HepG2 (cell line): ENCODE results near the gene OSER1. TPM values are rescaled to one million over a fixed set of nuclear protein-coding genes. Genes with fewer than 3 reads are reported as not detected.
A peak's percentile ranks its signal among the peaks of the same experiment; 100 is the strongest.

Experiments used
- ATAC-seq: fragments of 200-7000 bp; cut with Tn5 transposase; 3 replicates; pipeline ENCODE4 v1.9.1; 2020; ENCODE audit warnings: mild to moderate bottlenecking, moderate library complexity
- BruUV-seq: library from RNA; stranded (reverse); fragments of 400-500 nt; replicated peaks from 2 replicates; lab custom pipeline; 2021; lab: Mats Ljungman, UMichigan
- CTCF ChIA-PET: fragments of 300-600 bp; formaldehyde crosslinking; extraction: SDS; loops from one replicate; lab custom pipeline; 2021; ENCODE audit warnings: low total read pairs, inconsistent platforms, low intra/inter-chr PET ratio; lab: Yijun Ruan, JAX
- POLR2A ChIA-PET: fragments of 350-600 bp; sonication (Branson Sonifier 250); formaldehyde crosslinking; loops from one replicate; lab custom pipeline; 2020; ENCODE audit warnings: antibody characterized with exemption, inconsistent platforms; lab: Yijun Ruan, JAX
- DNase-seq: peaks from one replicate; pipeline ENCODE4 v3.0.0-alpha.2; 2015; ENCODE audit warnings: low spot score
- FAIRE-seq: peaks from 3 replicates; lab custom pipeline; 2011; peaks lifted over from hg19 to GRCh38; lab: Jason Lieb, UNC
- H2AFZ ChIP-seq: one replicate; pipeline ENCODE4 v1.6.1; 2011; ENCODE audit warnings: low read length, inconsistent platforms
- H3K27ac ChIP-seq: fragments of 300-600 bp; 3 replicates; pipeline ENCODE4 v1.8.0; 2011; ENCODE audit warnings: mixed run types, mild to moderate bottlenecking, mixed read lengths, low read length, inconsistent platforms; ENCODE audit not compliant: insufficient read depth; ENCODE audit errors: extremely low read length
- H3K27me3 ChIP-seq, 2 experiments: fragments of 200-600 bp in 1 of 2; 2 replicates in 1 of 2; 3 replicates in 1 of 2; pipeline versions ENCODE4 v1.6.0 to v1.8.0; 2011; ENCODE audit warnings: low read length in 2 of 2, mild to moderate bottlenecking in 2 of 2, moderate library complexity in 2 of 2, inconsistent platforms in 1 of 2; ENCODE audit not compliant: insufficient read depth in 2 of 2, control insufficient read depth in 1 of 2
- H3K36me3 ChIP-seq, 2 experiments: fragments of 200-600 bp in 1 of 2; replicated peaks in 1 of 2; 2 replicates in 1 of 2; 3 replicates in 1 of 2; pipeline versions ENCODE4 v1.5.1 to v1.8.0; 2011; ENCODE audit warnings: low read length in 2 of 2, inconsistent platforms in 1 of 2; ENCODE audit not compliant: insufficient read depth in 2 of 2, control insufficient read depth in 1 of 2
- H3K4me1 ChIP-seq: 2 replicates; pipeline ENCODE4 v1.5.1; 2012; ENCODE audit warnings: low read length, inconsistent platforms; ENCODE audit not compliant: insufficient read depth
- H3K4me2 ChIP-seq: 2 replicates; pipeline ENCODE4 v1.6.0; 2011; ENCODE audit warnings: low read depth, low read length, inconsistent platforms
- H3K4me3 ChIP-seq, 3 experiments: fragments of 200-600 bp in 1 of 3; sonication (generic), shearing (Covaris generic) in 1 of 3; replicated peaks in 1 of 3; 2 replicates each; pipeline ENCODE4 v1.5.1; 2011 to 2016; ENCODE audit warnings: low read length in 3 of 3, inconsistent platforms in 2 of 3, low read depth in 2 of 3, mild to moderate bottlenecking in 2 of 3, control low read depth in 1 of 3, mixed read lengths in 1 of 3; ENCODE audit not compliant: insufficient read depth in 1 of 3
- H3K79me2 ChIP-seq: one replicate; pipeline ENCODE4 v1.6.1; 2011; ENCODE audit warnings: low read length, inconsistent platforms; ENCODE audit not compliant: insufficient read depth
- H3K9ac ChIP-seq: 2 replicates; pipeline ENCODE4 v1.6.0; 2011; ENCODE audit warnings: mild to moderate bottlenecking, low read depth, low read length, inconsistent platforms; ENCODE audit not compliant: insufficient read depth
- H3K9me3 ChIP-seq: 2 replicates; pipeline ENCODE4 v1.5.1; 2012; ENCODE audit warnings: mild to moderate bottlenecking, low read length
- H4K20me1 ChIP-seq: 2 replicates; pipeline ENCODE4 v1.6.0; 2011; ENCODE audit warnings: inconsistent platforms, mild to moderate bottlenecking, low read length, moderate library complexity; ENCODE audit not compliant: insufficient read depth
- FOXK2 ChIP-seq: fragments of 450-650 bp; IDR thresholded peaks from 2 replicates; pipeline ENCODE4 v1.6.1; 2016
- FOXP4 ChIP-seq: sonication (generic); formaldehyde crosslinking; IDR thresholded peaks from 2 replicates; pipeline ENCODE4 v1.4.0; 2020; ENCODE audit warnings: missing genetic modification reagents
- JDP2 ChIP-seq: sonication (generic); formaldehyde crosslinking; IDR thresholded peaks from 2 replicates; pipeline ENCODE4 v1.8.1; 2022; ENCODE audit warnings: missing genetic modification reagents, borderline replicate concordance
- MBNL3 ChIP-seq: fragments of 250-450 bp; sonication (Bioruptor Pico); conservative IDR thresholded peaks from 2 replicates; pipeline ENCODE4 v1.8.0; 2022; ENCODE audit warnings: mild to moderate bottlenecking, inconsistent platforms
- POLR2A ChIP-seq, 2 experiments: IDR thresholded peaks; 2 replicates each; pipeline ENCODE4 v1.6.1; 2011; ENCODE audit warnings: low read depth in 2 of 2, low read length in 2 of 2, mild to moderate bottlenecking in 1 of 2, moderate library complexity in 1 of 2; ENCODE audit not compliant: insufficient read depth in 1 of 2
- SIN3A ChIP-seq: IDR thresholded peaks from 2 replicates; pipeline ENCODE4 v1.6.1; 2011; ENCODE audit warnings: low read depth, mild to moderate bottlenecking, control low read depth, low read length, borderline replicate concordance
- WGBS: methylation state at CpG from one replicate; pipeline ENCODE4 v1.1.6; 2017; ENCODE audit warnings: low lambda C conversion rate; 5-methylcytosine and 5-hydroxymethylcytosine counted together
- in situ Hi-C: cut with HindIII; loops from 2 replicates; pipeline ENCODE4 v1.10.0; 2017; ENCODE audit warnings: low pct_unique_long_range_greater_than_20kb; ENCODE audit not compliant: extremely low pct_ligation_motif_present
- intact Hi-C: fragments of 100-400 bp; cut with micrococcal nuclease; formaldehyde crosslinking; loops from one replicate; pipeline ENCODE4 v1.10.0; 2022; ENCODE audit not compliant: unreplicated experiment
- polyA plus RNA-seq, 8 experiments: library from polyadenylated mRNA; depleted of rRNA in 3 of 8; stranded (reverse) in 7 of 8; unstranded in 1 of 8; fragments of >200 nt; fragmentation: Illumina TruSeq in 4 of 8; extraction: Trizol in 4 of 8; gene quantifications; 2 replicates each; pipeline versions ENCODE4 v1.2.1 to v1.2.3, GENCODE V29; 2011 to 2016; ENCODE audit warnings: low read depth in 4 of 8, missing spikeins in 1 of 8, mixed read lengths in 1 of 8; ENCODE audit not compliant: insufficient read depth in 1 of 8
- total RNA-seq, 5 experiments: library from RNA; depleted of rRNA; stranded (reverse); fragments of >200 nt; fragmentation: Illumina TruSeq; extraction: Trizol; gene quantifications; 2 replicates each; pipeline ENCODE4 v1.2.3, GENCODE V29; 2016; ENCODE audit warnings: low read depth in 1 of 5
- TF ChIP-seq, protein P1 (sequence below): sonication (generic); formaldehyde crosslinking; IDR thresholded peaks from 2 replicates; pipeline ENCODE4 v1.4.0; 2020; ENCODE audit warnings: missing genetic modification reagents, borderline replicate concordance

OSER1 gene
- total and polyA plus RNA-seq, 2 of the 13 experiments (the other 11 are each of a cell fraction or from before 2014, with no cell fraction given) = 71.2 to 71.5 TPM

GRCh38 chr20:44200371-44200770, 10.2 kb downstream of the OSER1 start:
- no peaks in the 10 kb centered on the region for H3K9me3 ChIP-seq
- peaks cover 58% of the 10 kb centered on the region for H3K79me2 ChIP-seq
- ATAC-seq = no peak
- TF ChIP-seq MBNL3 (no peak), FOXK2 (no peak), FOXP4 (CRISPR knock-in tag) (no peak), POLR2A (IDR thresholded peaks at IDR 0.05; ENCODE audit: insufficient read depth in 1 of 2, low read depth in 2 of 2, low read length in 2 of 2) (0 out of 4 replicates have a peak, but pooled peaks of 1 of the 2 experiments have one; percentile 4), JDP2 (no peak), SIN3A (no peak)
- TF ChIP-seq, protein P1, sequence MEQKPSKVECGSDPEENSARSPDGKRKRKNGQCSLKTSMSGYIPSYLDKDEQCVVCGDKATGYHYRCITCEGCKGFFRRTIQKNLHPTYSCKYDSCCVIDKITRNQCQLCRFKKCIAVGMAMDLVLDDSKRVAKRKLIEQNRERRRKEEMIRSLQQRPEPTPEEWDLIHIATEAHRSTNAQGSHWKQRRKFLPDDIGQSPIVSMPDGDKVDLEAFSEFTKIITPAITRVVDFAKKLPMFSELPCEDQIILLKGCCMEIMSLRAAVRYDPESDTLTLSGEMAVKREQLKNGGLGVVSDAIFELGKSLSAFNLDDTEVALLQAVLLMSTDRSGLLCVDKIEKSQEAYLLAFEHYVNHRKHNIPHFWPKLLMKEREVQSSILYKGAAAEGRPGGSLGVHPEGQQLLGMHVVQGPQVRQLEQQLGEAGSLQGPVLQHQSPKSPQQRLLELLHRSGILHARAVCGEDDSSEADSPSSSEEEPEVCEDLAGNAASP (CRISPR knock-in tag) = no peak
- TF ChIP-seq, all 625 proteins: peak for 1
- Histone ChIP-seq H2AFZ (no peak overlapping the region), H3K9ac (no peak overlapping the region), H3K4me3 (no peak overlapping the region), H4K20me1 (peaks cover 8% of the 10 kb centered on the region), H3K27me3 (no peaks in the 10 kb centered on the region), H3K36me3 (peaks cover 39 to 87% of the 10 kb centered on the region in 2 experiments), H3K4me2 (no peak overlapping the region), H3K4me1 (peaks cover 12% of the 10 kb centered on the region), H3K27ac (no peak overlapping the region)
- DNase-seq = no peak
- intact Hi-C loops = loop anchor here (10.0 kb wide), 2 partner anchors 476 to 536 kb away; partner anchors contain the start of genes GTSF1L and MYBL2
- CTCF ChIA-PET = no interaction called here
- FAIRE-seq = no peak
- no TSS peak for BruUV-seq
- in situ Hi-C loops = no loop called here
- POLR2A ChIA-PET = no interaction called here
- WGBS = 96% methylated on average over 4 of the region's 4 CpGs
